Smooth muscle cell (in vitro differentiated cells): Measurements from ENCODE around the gene FOXE3. TPM values are rescaled to one million over a fixed set of nuclear protein-coding genes. Genes with fewer than 3 reads are reported as not detected.
"Not testable (repeated sequence)": the region's sequence is repeated elsewhere in the genome, so short reads cannot be mapped to it uniquely, and the experiment has no call there.

Experiments used
- DNase-seq: peaks from one replicate; lab custom pipeline; 2025; ENCODE audit not compliant: unreplicated experiment; lab: John Stamatoyannopoulos, UW
- H2AFZ ChIP-seq: fragments of 200-600 bp; sonication (generic); 2 replicates; pipeline ENCODE4 v1.6.0; 2016; ENCODE audit warnings: antibody characterized with exemption, low read depth, mild to moderate bottlenecking
- H3F3A ChIP-seq: fragments of 200-600 bp; sonication (generic); 2 replicates; pipeline ENCODE4 v1.6.0; 2017; ENCODE audit warnings: antibody characterized with exemption, low read depth
- H3K27ac ChIP-seq: fragments of 200-600 bp; sonication (generic); 2 replicates; pipeline ENCODE4 v1.5.1; 2016; ENCODE audit warnings: low read depth, mild to moderate bottlenecking
- H3K27me3 ChIP-seq: fragments of 200-600 bp; sonication (generic); 2 replicates; pipeline ENCODE4 v1.6.1; 2016; ENCODE audit warnings: low read depth, mild to moderate bottlenecking
- H3K36me3 ChIP-seq: fragments of 200-600 bp; sonication (generic); 2 replicates; pipeline ENCODE4 v1.5.1; 2016; ENCODE audit warnings: low read depth
- H3K4me1 ChIP-seq: fragments of 200-600 bp; sonication (generic); 2 replicates; pipeline ENCODE4 v1.5.1; 2016; ENCODE audit warnings: low read depth
- H3K4me2 ChIP-seq: fragments of 200-600 bp; sonication (generic); 2 replicates; pipeline ENCODE4 v1.6.0; 2016; ENCODE audit warnings: mild to moderate bottlenecking
- H3K4me3 ChIP-seq: fragments of 200-600 bp; sonication (generic); 2 replicates; pipeline ENCODE4 v1.5.1; 2016; ENCODE audit warnings: mild to moderate bottlenecking
- H3K79me2 ChIP-seq: fragments of 200-600 bp; sonication (generic); 2 replicates; pipeline ENCODE4 v1.6.0; 2016; ENCODE audit warnings: low read depth, mild to moderate bottlenecking
- H3K9ac ChIP-seq: fragments of 200-600 bp; sonication (generic); 2 replicates; pipeline ENCODE4 v1.6.0; 2016; ENCODE audit warnings: low read depth
- H3K9me3 ChIP-seq: fragments of 200-600 bp; sonication (generic); replicated peaks from 2 replicates; pipeline ENCODE4 v1.5.1; 2016; ENCODE audit warnings: low read depth
- H4K20me1 ChIP-seq: fragments of 200-600 bp; sonication (generic); 2 replicates; pipeline ENCODE4 v1.6.0; 2016; ENCODE audit warnings: low read depth
- CTCF ChIP-seq: fragments of 200-600 bp; sonication (generic); IDR thresholded peaks from 2 replicates; pipeline ENCODE4 v1.5.1; 2017; ENCODE audit warnings: borderline replicate concordance, mild to moderate bottlenecking, antibody characterized with exemption; ENCODE audit not compliant: insufficient read depth, poor library complexity, severe bottlenecking
- WGBS: methylation state at CpG from one replicate; pipeline ENCODE4 v1.1.7; 2016; ENCODE audit warnings: low lambda C conversion rate; 5-methylcytosine and 5-hydroxymethylcytosine counted together
- polyA plus RNA-seq: library from polyadenylated mRNA; unstranded; fragments of >200 nt; fragmentation: Nextera tagmentation; extraction: Ambion mirVana; gene quantifications from 2 replicates; pipeline ENCODE4 v1.2.1, GENCODE V29; 2016
- total RNA-seq: library from RNA; depleted of rRNA; stranded (reverse); fragments of >200 nt; gene quantifications from 2 replicates; pipeline ENCODE4 v1.2.3, GENCODE V29; 2014

The FOXE3 gene
- total and polyA plus RNA-seq, 2 experiments from 2014 or later: not detected

- TF ChIP-seq CTCF: no peak
- Histone ChIP-seq H3F3A (no peaks in the 10 kb centered on the region), H4K20me1 (no peaks in the 10 kb centered on the region), H3K9ac (no peak overlapping the region), H3K4me3 (no peak overlapping the region), H3K9me3 (no peaks in the 10 kb centered on the region), H3K36me3 (no peaks in the 10 kb centered on the region), H3K27me3 (peaks cover 93% of the 10 kb centered on the region), H3K4me2 (no peak overlapping the region), H3K4me1 (no peaks in the 10 kb centered on the region), H2AFZ (no peak overlapping the region), H3K27ac (no peak overlapping the region), H3K79me2 (no peaks in the 10 kb centered on the region)
- 79% methylated on average over 4 of the region's 4 CpGs for WGBS
- DNase-seq: no peak
Observed at GRCh38 chr1:47456250-47456649, 40.2 kb downstream of the FOXE3 start.

- not testable (repeated sequence) for H3K4me1 ChIP-seq, H3K79me2 ChIP-seq, H3K27ac ChIP-seq, H3K4me3 ChIP-seq, H3K9me3 ChIP-seq, H3K4me2 ChIP-seq, H3F3A ChIP-seq, H4K20me1 ChIP-seq, H3K36me3 ChIP-seq, H3K9ac ChIP-seq, H2AFZ ChIP-seq, DNase-seq
- H3K27me3 ChIP-seq: peaks cover 93% of the 10 kb centered on the region
- WGBS: 82% methylated on average over 16 of the region's 16 CpGs
Observed at GRCh38 chr1:47457547-47457946, 41.5 kb downstream of the FOXE3 start.

GRCh38 chr1:47459253-47459788, 43.2 kb downstream of the FOXE3 start:
- Histone ChIP-seq H3F3A (no peaks in the 10 kb centered on the region), H3K4me3 (no peak overlapping the region), H3K9me3 (no peaks in the 10 kb centered on the region), H2AFZ (no peak overlapping the region), H3K4me1 (no peaks in the 10 kb centered on the region), H3K36me3 (no peaks in the 10 kb centered on the region), H3K9ac (no peak overlapping the region), H4K20me1 (no peaks in the 10 kb centered on the region), H3K27ac (no peak overlapping the region), H3K79me2 (no peaks in the 10 kb centered on the region), H3K27me3 (peaks cover 95% of the 10 kb centered on the region), H3K4me2 (no peak overlapping the region)
- DNase-seq: no peak
- TF ChIP-seq CTCF: no peak
- 54% methylated on average over 11 of the region's 11 CpGs for WGBS

GRCh38 chr1:47460040-47460439, 44.0 kb downstream of the FOXE3 start:
- no peak overlapping the region for H3K27ac ChIP-seq
- H3K4me1 ChIP-seq: no peaks in the 10 kb centered on the region
- H3K9me3 ChIP-seq: no peaks in the 10 kb centered on the region
- WGBS: 19% methylated on average over 5 of the region's 5 CpGs
- DNase-seq: no peak
- no peaks in the 10 kb centered on the region for H4K20me1 ChIP-seq
- H2AFZ ChIP-seq: no peak overlapping the region
- no peaks in the 10 kb centered on the region for H3F3A ChIP-seq
- no peaks in the 10 kb centered on the region for H3K36me3 ChIP-seq
- no peak for TF ChIP-seq CTCF
- no peak overlapping the region for H3K9ac ChIP-seq
- H3K27me3 ChIP-seq: peaks cover 97% of the 10 kb centered on the region
- H3K4me3 ChIP-seq: no peak overlapping the region
- no peaks in the 10 kb centered on the region for H3K79me2 ChIP-seq
- H3K4me2 ChIP-seq: no peak overlapping the region
